ENCODE data around the gene FBXL17.
"Not testable (repeated sequence)": the region's sequence is repeated elsewhere in the genome, so short reads cannot be mapped to it uniquely, and the experiment has no call there.

Gene FBXL17

GRCh38 chr5:108249095-108249784, 132.7 kb downstream of the FBXL17 start:
- DNase-seq (ENCODE audit: low read depth): no peak

- no peak for DNase-seq (ENCODE audit: low read depth)
Observed at GRCh38 chr5:108238936-108239887, 142.7 kb downstream of the FBXL17 start.

GRCh38 chr5:108238461-108238860, 143.4 kb downstream of the FBXL17 start:
- no peak for DNase-seq (ENCODE audit: low read depth)

- DNase-seq (ENCODE audit: low read depth): no peak
Observed at GRCh38 chr5:108233617-108234155, 148.2 kb downstream of the FBXL17 start.

GRCh38 chr5:108232805-108233204, 149.1 kb downstream of the FBXL17 start:
- no peak for DNase-seq (ENCODE audit: low read depth)

- no peak for DNase-seq (ENCODE audit: low read depth)
Observed at GRCh38 chr5:108222011-108222410, 159.9 kb downstream of the FBXL17 start.

GRCh38 chr5:108220834-108221233, 161.1 kb downstream of the FBXL17 start:
- DNase-seq (ENCODE audit: low read depth): no peak

- no peak for DNase-seq (ENCODE audit: low read depth)
Observed at GRCh38 chr5:108216890-108217289, 165.0 kb downstream of the FBXL17 start.

GRCh38 chr5:108214857-108215256, 167.0 kb downstream of the FBXL17 start:
- no peak for DNase-seq (ENCODE audit: low read depth)

GRCh38 chr5:108212775-108213346, 169.0 kb downstream of the FBXL17 start:
- DNase-seq (ENCODE audit: low read depth): no peak

- no peak for DNase-seq (ENCODE audit: low read depth)
Observed at GRCh38 chr5:108206707-108207106, 175.2 kb downstream of the FBXL17 start.

- no peak for DNase-seq (ENCODE audit: low read depth)
Observed at GRCh38 chr5:108201721-108202120, 180.2 kb downstream of the FBXL17 start.

GRCh38 chr5:108196276-108196675, 185.6 kb downstream of the FBXL17 start:
- DNase-seq (ENCODE audit: low read depth): no peak

- DNase-seq (ENCODE audit: low read depth): no peak
Observed at GRCh38 chr5:108193021-108193795, 188.7 kb downstream of the FBXL17 start.

GRCh38 chr5:108184940-108185339, 197.0 kb downstream of the FBXL17 start:
- DNase-seq (ENCODE audit: low read depth): no peak

- DNase-seq (ENCODE audit: low read depth): no peak
Observed at GRCh38 chr5:108181975-108182374, 199.9 kb downstream of the FBXL17 start.

GRCh38 chr5:108174286-108174685, 207.6 kb downstream of the FBXL17 start:
- no peak for DNase-seq (ENCODE audit: low read depth)

GRCh38 chr5:108171759-108172158, 210.1 kb downstream of the FBXL17 start:
- no peak for DNase-seq (ENCODE audit: low read depth)

GRCh38 chr5:108168915-108169314, 213.0 kb downstream of the FBXL17 start:
- no peak for DNase-seq (ENCODE audit: low read depth)

- DNase-seq (ENCODE audit: low read depth): no peak
Observed at GRCh38 chr5:108167174-108167573, 214.7 kb downstream of the FBXL17 start.

- no peak for DNase-seq (ENCODE audit: low read depth)
Observed at GRCh38 chr5:108164574-108164973, 217.3 kb downstream of the FBXL17 start.

GRCh38 chr5:108152854-108153253, 229.0 kb downstream of the FBXL17 start:
- DNase-seq (ENCODE audit: low read depth): not testable (repeated sequence)
